OCI-LY1 (cell line): ENCODE results near the gene ANKK1.

Source experiments
- CTCF ChIP-seq: fragments of 200-600 bp; sonication (generic), shearing (Covaris generic); IDR thresholded peaks from 2 replicates; pipeline ENCODE4 v1.5.1; 2017; ENCODE audit warnings: mild to moderate bottlenecking, antibody characterized with exemption, low read length, moderate library complexity, mixed read lengths
- EZH2 ChIP-seq: fragments of 200-600 bp; sonication (generic), shearing (Covaris generic); IDR thresholded peaks from 2 replicates; pipeline ENCODE4 v1.8.0; 2017; ENCODE audit warnings: borderline replicate concordance, mixed run types, mild to moderate bottlenecking, antibody characterized with exemption, low read length, moderate library complexity, mixed read lengths

DNA sequence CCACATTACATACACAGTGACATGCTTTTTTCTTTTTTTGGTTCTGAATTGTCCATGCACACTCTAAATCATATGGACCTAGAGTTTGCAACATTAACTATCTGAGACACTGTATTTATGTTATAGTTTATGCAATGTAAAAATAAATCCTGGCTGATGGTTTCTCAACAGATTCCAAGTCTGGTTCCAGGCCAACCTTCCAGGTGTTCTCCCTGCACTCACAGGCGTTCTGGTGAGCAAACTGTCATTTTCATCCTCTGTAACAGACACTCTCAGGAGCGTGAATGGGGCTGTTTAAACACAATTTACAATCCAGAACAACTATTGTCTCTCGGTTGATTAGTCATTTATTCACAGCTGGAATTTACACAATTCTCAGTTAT lies 36.5 kb upstream of the ANKK1 start:
- no peak for TF ChIP-seq CTCF
- TF ChIP-seq EZH2 = no peak
